NCI-H2029 (cell line): ENCODE results near the gene TGFBR2.

Source experiments
- DNase-seq: peaks from one replicate; lab custom pipeline; 2025; lab: John Stamatoyannopoulos, UW

Gene TGFBR2

DNA sequence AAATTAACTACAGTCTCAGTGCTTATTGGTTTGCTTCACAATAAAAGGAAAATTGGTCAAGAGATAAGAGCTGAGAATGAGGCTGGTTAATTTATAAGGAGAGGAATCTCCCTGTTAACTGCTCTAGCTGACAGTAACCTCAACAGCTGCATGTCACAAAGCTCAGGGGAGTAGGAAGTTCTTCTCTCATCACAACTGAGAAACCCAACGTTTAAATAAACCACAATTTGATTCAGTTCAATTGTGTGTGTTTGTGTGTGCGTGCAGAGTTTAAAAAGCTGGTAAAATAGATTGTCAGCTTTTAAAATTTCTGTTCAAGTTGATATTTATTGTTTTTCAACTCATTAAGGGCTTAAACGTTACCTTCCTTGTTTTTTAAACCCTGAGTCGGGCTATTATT is 3.5 kb upstream of the TGFBR2 start:
- DNase-seq, result no peak

DNA sequence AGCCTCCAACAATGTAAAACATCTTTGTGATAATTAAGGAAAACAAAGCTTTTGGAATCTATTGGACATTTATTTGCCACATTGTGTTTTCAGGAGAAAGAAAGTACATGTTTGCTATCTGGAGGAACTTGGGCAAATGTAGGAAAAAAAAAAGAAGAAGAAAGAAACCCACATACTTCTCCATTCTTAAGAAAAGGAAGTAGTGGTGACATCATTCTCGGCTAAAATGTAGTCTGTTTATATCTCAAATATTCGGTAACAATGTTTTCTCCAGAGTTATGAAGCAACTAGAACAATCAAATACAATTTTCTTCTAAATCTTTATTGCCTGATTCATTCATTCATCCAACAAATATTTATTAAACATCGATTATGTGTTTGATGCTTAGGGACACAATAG is 2.3 kb upstream of the TGFBR2 start:
- DNase-seq, result no peak

DNA sequence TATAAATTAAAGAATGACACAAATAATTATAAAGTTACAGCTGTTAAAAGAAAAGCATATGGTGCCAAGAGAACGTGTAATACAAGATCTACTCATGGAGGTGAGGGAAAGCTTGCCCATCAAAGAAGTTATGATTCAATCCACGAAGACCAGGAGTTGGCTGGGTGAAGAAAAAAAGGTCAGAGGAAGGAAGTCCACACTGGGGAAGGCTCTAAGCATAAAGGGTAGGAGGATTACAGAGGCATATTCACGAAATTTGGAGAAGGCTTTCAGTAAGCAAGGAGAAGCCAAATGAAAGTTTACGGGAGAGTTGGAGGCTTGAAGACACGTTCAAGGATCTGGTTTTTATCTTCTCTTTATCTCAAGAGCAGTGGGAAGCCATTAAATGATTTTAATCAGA is 1.8 kb upstream of the TGFBR2 start:
- DNase-seq, result no peak

DNA sequence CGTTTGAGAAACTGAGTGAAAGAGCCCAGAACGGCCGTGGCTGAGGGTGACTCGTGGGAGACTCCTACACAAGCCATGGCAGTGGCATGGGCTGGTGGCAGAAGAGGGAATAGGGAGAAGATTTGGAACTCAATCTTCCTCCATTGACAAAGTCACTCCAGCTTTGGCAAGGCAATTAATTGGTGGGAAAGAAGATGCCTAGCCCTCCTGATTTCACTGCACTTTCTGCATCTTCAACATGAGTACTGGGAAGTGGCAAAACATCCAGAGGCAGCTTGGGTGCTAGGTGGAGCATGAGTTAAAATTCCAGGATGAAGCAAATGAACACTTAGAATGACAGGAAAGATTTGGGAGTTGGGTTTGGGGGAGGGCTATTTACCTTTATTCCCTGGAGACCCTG is 1.4 kb upstream of the TGFBR2 start:
- DNase-seq, result no peak

DNA sequence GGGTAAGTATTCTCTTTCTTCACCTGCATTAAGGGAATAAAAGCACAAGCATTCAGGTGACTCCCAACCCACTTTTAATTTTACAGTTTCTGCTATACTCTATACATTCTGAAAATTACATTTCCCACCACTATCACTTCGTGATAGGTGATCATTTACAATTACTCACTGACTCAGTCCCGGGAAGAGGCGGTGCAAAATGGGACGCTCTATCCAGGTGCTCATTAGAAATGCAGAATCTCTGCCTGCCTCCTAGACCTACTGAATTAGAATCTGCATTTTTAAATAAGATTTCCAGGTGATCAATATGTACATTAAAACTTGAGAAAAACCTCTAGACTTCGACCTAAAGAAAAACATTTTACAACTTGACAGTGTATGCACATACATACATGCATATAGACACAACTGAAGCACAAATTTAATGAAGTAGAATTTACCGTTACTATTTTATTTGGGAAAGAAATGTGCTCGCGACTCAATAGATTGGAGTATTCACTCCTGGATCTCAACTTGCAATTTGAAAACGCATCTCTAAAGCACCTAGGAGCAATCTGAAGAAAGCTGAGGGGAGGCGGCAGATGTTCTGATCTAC is 598 bp upstream of the TGFBR2 start:
- DNase-seq, result no peak

DNA sequence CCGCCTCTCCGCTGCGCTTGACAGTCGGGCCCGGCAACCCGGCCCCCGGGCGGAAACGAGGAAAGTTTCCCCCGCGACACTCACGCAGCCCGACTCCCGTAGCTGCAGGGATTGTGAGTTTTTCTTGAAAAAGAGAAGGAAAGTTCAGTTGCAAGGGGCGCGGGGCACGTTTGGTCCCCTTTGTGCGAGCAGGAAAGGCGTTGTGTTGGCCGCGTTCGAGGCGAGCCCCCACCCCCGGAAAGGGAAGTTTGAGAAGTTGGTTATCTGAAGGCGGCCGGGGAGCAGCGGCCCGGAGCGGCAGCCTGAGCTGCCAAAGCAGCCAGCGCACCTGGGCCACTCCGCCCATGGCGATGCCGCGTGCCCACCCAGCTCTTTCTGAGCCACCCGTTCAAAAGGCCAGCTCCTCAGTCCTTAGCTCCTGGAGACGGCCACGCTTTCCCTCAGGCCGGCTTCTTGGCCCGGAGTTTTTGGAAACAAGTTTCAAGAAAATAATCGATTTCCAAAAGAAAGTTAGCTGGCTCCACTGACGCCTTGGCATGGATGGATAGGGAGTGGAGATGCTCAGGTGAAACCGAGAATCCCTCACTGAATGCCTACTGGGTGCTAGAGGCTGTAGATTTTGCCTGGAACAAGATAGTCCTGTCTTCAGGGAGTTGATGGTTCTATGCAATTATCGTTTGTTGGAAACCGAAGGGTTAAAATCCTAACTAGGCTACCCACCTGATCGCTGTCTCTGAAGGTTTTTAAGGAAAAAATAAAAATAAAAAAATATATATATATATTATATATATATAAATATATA is 832 bp downstream of the TGFBR2 start:
- peak; percentile 6 for DNase-seq

DNA sequence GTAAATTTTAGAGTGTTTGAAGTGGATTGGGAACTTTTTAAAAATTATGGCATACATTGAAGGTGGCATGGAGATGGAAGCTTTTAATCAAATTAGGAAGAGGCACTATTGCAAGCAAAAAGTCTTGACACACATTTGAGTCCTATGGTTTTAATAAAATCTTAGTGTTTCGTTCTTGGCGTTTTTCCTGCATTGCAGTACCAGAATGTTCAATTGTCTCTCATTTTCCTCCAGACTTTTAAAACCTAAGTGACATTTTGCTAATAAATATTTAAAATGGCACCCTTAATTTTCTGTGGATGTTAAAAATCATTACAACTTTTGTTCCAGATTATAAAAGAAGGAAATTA is 2.2 kb downstream of the TGFBR2 start:
- no peak for DNase-seq

DNA sequence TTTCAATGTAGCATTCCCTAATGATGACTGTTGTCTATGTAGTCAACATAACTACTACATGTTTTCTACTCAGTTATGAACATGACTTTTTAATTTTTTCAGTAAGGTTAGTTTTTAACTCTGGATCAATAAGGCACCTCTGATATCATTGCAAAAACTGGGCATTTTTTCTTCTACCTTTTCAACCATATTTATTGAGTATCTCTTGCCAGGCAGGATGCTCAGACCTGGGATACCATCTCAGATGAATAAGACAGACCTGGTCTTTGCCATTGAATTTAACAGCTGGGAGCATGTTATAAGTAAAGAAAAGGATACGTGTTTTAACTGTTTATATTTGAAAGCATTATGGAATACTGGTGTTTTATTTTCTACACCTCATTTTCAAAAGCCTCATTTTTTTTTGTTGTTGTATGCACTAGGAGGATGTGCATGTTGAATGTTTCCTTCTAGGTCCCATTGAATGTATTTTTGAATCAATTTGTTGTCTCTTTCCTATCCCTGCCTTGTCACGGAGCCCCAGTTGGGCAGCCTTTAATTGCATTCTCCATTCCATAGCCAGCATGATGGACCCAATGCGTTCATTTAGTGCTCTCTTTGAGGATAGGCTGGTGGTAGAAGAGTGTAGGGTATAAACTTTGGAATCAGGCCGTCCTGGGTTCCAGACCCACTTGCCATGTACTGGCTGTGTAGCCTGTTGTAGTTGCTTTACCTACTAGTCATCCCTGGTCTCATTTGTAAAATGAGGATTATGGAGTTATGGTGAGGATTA is 3.7 kb downstream of the TGFBR2 start:
- no peak for DNase-seq

DNA sequence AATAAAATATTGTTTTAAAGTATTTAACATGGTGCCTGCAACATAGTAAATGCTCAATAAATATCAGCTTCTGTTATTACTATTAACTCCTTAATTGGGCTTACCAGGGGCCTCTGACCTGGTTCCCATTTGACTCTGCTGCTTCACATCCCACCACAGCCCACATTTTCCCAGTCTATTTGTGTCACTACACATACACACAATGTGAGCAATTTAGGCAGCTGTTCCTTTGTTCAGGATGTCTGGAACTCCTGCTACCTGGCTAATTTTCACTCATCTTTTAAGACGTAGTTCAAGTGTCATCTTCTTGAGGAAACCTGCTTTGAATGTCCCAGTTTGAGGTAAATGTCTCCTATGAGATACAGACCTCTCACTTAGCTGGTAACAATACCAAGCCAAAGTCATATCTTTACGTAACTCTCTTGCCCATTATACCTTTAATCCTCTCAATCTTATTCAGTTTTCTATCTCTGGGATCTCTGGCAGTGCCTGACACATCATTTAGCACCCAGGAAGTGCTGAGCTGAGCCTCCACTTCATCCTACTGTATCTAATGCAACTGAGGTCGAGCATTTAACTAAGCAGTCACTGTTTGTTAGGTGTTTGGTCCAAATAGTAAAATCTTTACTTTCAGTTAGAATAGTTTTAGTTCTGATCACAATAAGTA is 4.4 kb downstream of the TGFBR2 start:
- DNase-seq, result no peak

DNA sequence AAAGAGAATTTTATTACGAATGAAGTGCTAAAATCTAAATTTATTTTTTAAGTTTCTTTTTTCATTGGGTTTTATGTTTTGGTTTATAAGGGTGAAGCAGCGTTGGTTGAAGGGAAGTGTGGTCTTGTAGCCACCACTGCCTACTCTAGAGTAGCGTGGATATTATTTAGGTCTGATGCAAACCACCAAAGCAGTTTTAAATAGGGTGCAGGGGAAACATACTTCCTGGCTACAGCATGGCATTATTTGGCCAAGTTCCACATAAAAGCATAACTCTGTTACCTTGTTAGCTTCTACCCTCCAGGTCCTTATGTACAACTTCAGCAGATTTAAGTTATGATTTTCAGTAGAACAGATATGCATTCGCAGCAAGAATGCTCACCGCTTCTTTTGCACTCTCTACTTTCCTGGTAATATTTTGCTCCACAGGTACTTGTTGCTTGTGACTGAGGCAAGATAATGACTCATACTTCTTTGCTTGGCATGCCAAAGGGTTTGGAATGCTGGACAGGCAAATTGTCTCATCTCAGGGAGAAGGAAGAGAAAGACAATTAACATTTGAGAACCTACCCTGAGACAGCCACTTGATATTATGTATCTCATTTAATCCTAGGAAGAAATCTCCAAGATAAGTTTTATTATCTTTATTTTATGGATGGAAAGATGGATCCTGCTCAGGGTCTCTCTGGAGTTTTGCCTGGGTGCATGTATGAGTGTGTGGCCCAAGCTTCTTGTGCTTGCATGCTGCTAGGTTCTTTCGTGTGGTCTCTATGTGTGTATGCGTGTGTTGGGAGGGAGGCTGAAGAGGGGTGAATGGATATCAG is 5.4 kb downstream of the TGFBR2 start:
- no peak for DNase-seq

DNA sequence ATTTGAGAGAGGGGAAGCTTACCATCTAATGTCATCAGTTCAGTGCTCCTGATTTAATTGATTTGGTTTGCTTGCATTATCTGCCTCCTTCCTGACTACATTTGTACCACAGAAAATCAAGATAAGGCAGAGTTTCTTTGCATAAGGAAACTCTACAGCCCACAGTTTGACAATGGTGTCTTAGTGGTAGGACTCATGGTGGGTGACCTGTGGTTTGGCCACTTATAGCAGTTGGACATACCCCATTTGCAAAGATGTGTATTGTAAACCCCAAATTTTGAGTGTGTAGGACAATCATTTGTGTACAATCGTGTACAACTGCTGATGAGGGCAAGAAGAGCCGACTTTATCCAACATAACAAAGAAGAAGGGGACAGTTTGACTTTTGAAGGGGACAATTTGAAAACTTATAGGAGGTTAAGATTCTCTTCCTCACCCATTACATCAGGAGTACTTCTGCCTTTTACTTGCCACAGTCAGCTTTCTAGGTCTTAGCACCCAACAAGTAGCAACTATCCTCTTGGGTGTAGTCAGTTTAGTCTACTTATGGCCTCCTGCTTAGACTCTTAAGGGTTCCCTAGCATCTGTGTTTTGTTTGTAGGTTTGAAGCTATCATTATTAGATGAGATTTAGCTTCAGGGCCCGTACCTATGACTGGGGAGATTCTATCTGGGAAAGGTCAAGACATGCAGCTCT is 6.2 kb downstream of the TGFBR2 start:
- no peak for DNase-seq

DNA sequence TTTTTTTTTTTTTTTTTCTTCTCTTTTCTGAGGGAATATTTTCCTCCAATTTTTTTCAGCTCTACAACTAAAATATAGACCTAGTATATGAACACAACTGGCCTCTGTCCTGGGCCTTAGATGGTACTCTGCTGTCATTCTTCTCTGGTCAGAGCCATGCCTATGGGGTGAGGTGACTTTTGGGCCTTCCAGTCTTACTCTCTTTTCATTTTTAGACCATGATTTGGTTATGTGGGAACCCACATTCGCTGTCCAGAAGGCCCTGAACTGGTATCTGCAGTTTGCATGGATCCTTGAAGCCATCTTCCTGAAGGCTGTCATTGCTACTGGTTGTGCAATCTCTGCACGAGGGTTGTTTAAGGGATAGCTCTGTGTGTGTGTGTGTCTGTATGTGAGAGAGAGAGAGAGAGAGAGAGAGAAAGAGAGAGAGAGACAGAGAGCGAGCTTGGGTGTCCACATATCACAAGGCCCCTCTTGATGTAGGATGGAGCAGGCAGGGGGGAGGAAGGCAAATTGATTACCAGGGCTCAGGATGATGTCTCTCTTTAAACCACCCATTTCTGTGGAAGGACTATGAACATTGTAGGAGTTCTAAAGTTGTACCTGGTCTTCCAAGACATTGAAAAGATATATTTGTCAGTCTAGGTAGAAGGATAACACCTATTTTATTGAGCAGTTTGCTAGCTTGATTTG is 6.9 kb downstream of the TGFBR2 start:
- no peak for DNase-seq

DNA sequence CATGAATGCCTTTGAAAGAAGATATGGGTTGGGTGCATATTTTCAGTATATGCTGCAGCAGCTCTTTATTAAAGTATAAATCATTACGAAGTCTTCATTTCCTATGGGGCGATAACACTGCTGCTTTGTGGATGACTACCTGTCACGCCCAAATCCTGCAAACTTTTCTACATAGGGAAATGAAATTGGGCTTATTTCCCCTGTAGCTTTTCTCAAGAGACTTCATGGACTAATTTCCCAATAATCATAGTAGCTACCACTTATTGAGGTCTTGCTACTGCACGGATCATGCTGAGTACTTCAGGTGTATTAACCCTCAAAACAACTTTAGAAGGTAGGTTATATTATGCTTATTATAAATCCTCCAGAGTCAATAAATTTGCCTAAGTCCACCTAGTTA is 8.0 kb downstream of the TGFBR2 start:
- DNase-seq, result no peak

DNA sequence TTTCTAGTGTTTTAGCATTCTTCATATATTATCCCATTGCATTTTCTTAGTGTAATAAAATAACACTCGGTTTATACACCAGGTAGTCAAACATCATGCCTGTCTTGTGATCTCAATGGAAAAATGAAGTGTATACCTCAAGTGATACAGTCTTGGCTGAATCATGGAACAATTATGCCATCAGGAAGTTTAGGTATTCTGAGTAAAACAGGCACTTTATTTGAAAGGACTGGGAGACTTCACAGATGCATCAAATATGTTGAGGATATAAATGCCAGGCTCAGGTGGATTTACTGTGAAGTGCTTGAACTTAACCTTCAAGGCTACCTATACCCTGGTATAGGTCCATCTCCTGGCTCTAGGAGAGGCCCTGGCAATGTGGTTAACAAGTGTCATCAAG is 8.5 kb downstream of the TGFBR2 start:
- no peak for DNase-seq

DNA sequence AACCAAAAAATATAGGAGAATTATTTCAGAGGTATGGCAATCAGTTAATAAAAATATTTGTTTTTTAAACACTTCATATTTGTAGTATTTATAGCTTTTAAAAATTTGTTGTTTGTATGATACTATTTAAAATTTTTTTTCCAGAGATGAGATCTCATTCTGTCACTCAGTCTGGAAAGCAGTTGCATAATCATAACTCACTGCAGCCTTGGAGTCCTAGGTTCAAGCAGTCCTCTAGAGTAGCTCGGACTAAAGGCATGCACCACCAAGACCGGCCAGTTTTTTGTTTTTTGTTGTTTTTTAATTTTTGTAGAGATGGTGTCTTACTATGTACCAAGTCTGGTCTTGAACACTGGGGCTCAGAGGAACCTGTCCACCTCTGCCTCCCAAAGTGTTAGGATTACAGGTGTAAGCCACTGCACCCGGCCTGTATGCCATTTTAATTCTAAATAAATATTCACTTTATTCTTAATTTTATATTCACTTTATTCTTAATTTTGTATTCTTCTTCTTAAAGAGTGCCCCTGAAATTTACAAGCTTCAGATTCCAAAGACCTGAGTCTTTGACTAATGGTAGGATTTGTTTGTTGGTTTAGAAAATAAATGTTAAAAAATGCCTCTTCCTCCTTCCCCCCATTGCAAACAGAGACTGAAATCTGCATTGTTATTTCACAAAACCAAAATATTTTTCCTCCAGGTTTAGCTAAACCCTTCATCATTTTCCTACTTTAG is 9.4 kb downstream of the TGFBR2 start:
- no peak for DNase-seq

DNA sequence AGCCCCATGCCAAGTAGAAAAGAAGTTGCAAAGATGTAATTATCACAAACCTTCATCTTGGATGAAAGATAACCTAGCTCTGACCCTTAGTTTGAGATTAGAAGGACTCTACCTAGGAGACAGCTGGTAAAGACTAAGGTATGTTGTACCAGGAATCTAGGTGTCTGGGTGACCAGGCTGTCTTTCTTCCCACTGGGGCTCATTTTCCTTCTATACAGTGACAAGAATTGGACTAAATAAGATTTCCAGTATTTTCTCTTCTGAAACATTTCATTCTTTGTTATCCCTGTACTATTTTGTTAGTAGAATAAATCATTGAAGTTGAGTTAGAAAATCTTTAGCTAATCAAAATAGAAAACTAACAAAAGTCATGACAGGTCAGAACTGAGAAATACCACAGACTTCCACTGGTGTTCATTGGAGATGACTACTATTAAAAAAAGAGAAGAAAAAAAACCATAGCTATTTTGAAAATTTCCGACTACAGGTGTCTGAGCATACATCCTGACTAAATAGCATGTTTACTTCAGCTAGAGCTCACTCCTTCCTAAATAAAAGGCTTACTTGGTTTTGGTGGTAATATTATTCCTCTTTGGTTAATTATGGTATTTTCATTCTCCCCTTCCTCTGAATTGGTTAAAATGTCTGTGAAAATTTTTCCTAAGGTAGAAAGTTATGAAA is 10.1 kb downstream of the TGFBR2 start:
- no peak for DNase-seq

DNA sequence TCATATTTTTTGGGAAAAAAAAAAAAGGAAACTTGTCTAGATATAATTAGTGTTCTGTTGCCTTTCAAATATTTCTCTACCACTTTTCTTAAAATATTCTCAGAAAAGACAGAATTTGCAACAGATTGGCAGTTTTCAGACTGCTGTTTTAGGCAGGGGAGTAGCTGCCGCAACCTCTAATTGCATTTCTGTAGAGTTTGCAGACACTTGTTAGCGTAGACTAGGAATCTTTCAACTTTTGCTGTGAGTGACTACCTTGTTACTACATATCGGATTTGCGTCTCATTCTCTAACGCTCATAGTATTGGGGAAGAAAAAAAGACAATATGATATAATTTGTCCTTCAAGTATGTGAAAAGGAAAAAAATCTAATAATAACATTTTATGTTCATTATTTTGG is 10.7 kb downstream of the TGFBR2 start:
- DNase-seq, result no peak

DNA sequence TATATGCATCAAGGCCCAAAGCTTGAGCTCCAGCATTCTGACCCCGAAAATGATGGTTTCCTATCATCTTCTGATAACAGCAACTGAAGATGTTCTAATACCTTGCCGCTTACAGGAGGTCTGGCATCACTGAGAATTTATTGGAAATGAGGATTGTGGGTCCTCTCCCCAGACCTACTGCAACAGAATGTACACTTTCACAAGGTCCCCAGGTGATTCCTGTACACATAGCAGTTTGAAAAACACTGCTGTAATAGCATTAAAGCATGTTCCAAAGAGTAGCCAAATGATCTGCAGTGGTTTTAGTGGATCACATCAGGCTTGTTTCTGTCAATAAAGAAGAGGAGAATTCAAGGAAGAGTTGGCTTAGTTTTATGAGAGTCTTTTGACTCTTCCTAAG is 11.3 kb downstream of the TGFBR2 start:
- DNase-seq, result no peak

DNA sequence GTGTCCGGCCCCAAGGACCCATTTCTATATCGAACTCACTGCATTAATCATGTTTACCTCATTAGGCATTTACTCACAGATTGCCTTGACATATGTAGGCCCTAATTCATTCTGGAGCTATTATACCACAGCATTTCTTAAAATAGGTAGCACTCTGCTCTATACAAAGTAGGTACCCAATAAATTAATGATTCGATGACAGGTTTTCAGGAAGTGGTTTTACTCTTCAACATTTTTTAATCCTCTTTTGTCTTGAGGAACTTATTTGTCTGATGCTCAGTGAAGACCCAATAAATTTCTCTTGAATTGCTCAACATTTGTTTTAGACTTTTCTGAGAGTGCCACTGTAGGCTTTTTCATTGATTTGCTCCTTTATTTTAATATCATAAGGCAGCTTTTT is 12.1 kb downstream of the TGFBR2 start:
- no peak for DNase-seq
